SK-N-SH (cell line): Measurements from ENCODE around the gene ENOPH1.

ENCODE experiments used
- CHD2 ChIP-seq: fragments of 150-350 bp; IDR thresholded peaks from 2 replicates; pipeline ENCODE4 v1.6.1; 2018; ENCODE audit warnings: low read length; ENCODE audit not compliant: partially characterized antibody
- CTCF ChIP-seq: fragments of 200-600 bp; sonication (generic); IDR thresholded peaks from 2 replicates; pipeline ENCODE4 v1.6.1; 2017; ENCODE audit warnings: antibody characterized with exemption, mild to moderate bottlenecking, moderate library complexity
- EP300 ChIP-seq, 2 experiments: IDR thresholded peaks; 2 replicates each; pipeline versions ENCODE4 v1.4.0 to v1.6.1; 2012; ENCODE audit warnings: borderline replicate concordance in 1 of 2, low read depth in 1 of 2, low read length in 1 of 2
- EZH2phosphoT487 ChIP-seq: fragments of 200-600 bp; sonication (generic); IDR thresholded peaks from 2 replicates; pipeline ENCODE4 v1.6.1; 2017; ENCODE audit warnings: low read depth, mixed run types, mild to moderate bottlenecking, antibody characterized with exemption, moderate library complexity, borderline replicate concordance
- MXI1 ChIP-seq: IDR thresholded peaks from 2 replicates; pipeline ENCODE4 v1.6.1; 2012; ENCODE audit warnings: mild to moderate bottlenecking, low read depth, low read length, improper control_type of control experiment
- POLR2AphosphoS5 ChIP-seq: IDR thresholded peaks from 2 replicates; pipeline ENCODE4 v1.6.1; 2012; ENCODE audit warnings: low read depth, low read length
- REST ChIP-seq: IDR thresholded peaks from 2 replicates; pipeline ENCODE4 v1.6.1; 2012; ENCODE audit warnings: mild to moderate bottlenecking, low read depth, low read length, moderate library complexity
- RFX5 ChIP-seq: IDR thresholded peaks from 2 replicates; pipeline ENCODE4 v1.6.1; 2012; ENCODE audit warnings: mild to moderate bottlenecking, improper control_type of control experiment, low read length
- SMC3 ChIP-seq: IDR thresholded peaks from 2 replicates; pipeline ENCODE4 v1.6.1; 2012; ENCODE audit warnings: low read depth, low read length, improper control_type of control experiment
- TCF12 ChIP-seq: IDR thresholded peaks from 2 replicates; pipeline ENCODE4 v1.4.0; 2012
- TEAD4 ChIP-seq: IDR thresholded peaks from 2 replicates; pipeline ENCODE4 v1.4.0; 2012; ENCODE audit warnings: mild to moderate bottlenecking, borderline replicate concordance; ENCODE audit not compliant: insufficient read depth

- TF ChIP-seq TEAD4 (no peak), CTCF (no peak), RFX5 (no peak), TCF12 (no peak), EP300 (IDR thresholded peaks at IDR 0.05; ENCODE audit: borderline replicate concordance in 1 of 2, low read depth in 1 of 2, low read length in 1 of 2) (no peak), REST (no peak), SMC3 (no peak), EZH2phosphoT487 (no peak), CHD2 (no peak), POLR2AphosphoS5 (no peak), MXI1 (no peak)
Observed at GRCh38 chr4:82447886-82448285, 17.5 kb downstream of the ENOPH1 start.
